ENCODE data around the gene BAIAP3.
A peak's percentile ranks its signal among the peaks of the same experiment; 100 is the strongest.

The BAIAP3 gene

DNA sequence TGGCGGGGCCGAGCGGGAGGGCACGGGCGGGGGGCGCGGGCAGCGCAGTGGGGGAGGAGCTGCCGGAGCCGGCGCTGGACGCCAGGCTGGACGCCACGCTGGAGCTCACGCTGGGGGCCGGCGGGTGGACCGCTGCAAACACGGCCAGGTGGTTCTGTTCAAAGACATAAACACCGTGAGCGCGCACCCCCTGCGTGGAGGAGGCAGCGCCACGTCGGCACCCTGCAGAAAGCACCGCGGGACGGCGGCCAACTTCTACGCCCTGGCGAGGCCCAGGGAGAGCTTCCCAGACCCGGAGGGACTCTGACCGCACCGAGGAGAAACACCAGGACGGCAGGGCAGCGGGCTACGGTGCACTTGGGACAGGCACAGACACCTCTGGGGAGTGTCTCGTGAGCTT is 51.8 kb downstream of the BAIAP3 start:
- no peak for DNase-seq
- Histone ChIP-seq H3K9me3 (ENCODE audit: control extremely low read depth in 1 of 5, control insufficient read depth in 4 of 5, insufficient read depth in 2 of 5, low read depth in 1 of 5, low read length in 4 of 5) (no peaks in the 10 kb centered on the region), H3K27ac (ENCODE audit: insufficient read depth in 1 of 2, low read depth in 1 of 2, low read length in 2 of 2, poor library complexity in 1 of 2, severe bottlenecking in 2 of 2) (no peak overlapping the region), H3K36me3 (ENCODE audit: control insufficient read depth in 4 of 4, insufficient read depth in 4 of 4, low read length in 3 of 4) (peaks cover 4 to 69% (median 30%) of the 10 kb centered on the region in 4 experiments), H3K4me1 (ENCODE audit: control extremely low read depth in 1 of 4, control insufficient read depth in 4 of 4, insufficient read depth in 4 of 4, low read length in 3 of 4) (peaks cover 0 to 2% (median under 1%) of the 10 kb centered on the region in 4 experiments), H3K4me3 (ENCODE audit: control insufficient read depth in 1 of 7, extremely low read depth in 1 of 7, insufficient read depth in 4 of 7, low read depth in 2 of 7, low read length in 6 of 7) (no peak overlapping the region), H3K27me3 (replicated peaks in 2 of 5; ENCODE audit: control insufficient read depth in 4 of 5, insufficient read depth in 5 of 5, low read length in 4 of 5) (no peaks in the 10 kb centered on the region)
- POLR2A ChIA-PET: no interaction called here
- CTCF ChIA-PET: no interaction called here
- 98% methylated on average over 38 of the region's 39 CpGs for WGBS (ENCODE audit: insufficient coverage)

DNA sequence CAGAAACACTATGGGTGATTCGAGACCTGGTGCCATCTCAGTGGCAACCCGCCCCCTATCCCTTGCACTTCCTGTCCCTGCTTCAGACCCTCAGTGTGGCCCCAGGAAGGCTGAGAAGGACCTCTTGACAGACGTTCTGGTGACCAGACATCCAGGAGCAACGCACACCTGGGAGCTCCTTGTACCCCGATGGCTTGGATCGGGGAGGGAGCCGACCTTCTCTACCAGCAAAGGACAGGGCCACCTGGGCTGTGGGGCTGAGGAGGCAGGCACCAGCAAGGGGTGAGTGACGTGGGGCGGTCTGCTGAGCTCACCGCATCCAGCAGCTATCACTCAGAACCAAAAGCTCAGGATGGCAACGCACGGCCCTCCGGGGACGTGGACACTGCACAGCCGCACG is 53.9 kb downstream of the BAIAP3 start:
- CTCF ChIA-PET: no interaction called here
- Histone ChIP-seq H3K27ac (ENCODE audit: insufficient read depth in 1 of 2, low read depth in 1 of 2, low read length in 2 of 2, poor library complexity in 1 of 2, severe bottlenecking in 2 of 2) (no peak overlapping the region), H3K4me1 (ENCODE audit: control extremely low read depth in 1 of 4, control insufficient read depth in 4 of 4, insufficient read depth in 4 of 4, low read length in 3 of 4) (no peaks in the 10 kb centered on the region), H3K36me3 (ENCODE audit: control insufficient read depth in 4 of 4, insufficient read depth in 4 of 4, low read length in 3 of 4) (peaks cover 4 to 70% (median 24%) of the 10 kb centered on the region in 4 experiments), H3K27me3 (replicated peaks in 2 of 5; ENCODE audit: control insufficient read depth in 4 of 5, insufficient read depth in 5 of 5, low read length in 4 of 5) (no peaks in the 10 kb centered on the region), H3K9me3 (ENCODE audit: control extremely low read depth in 1 of 5, control insufficient read depth in 4 of 5, insufficient read depth in 2 of 5, low read depth in 1 of 5, low read length in 4 of 5) (no peaks in the 10 kb centered on the region), H3K4me3 (ENCODE audit: control insufficient read depth in 1 of 7, extremely low read depth in 1 of 7, insufficient read depth in 4 of 7, low read depth in 2 of 7, low read length in 6 of 7) (no peak overlapping the region)
- 98% methylated on average over 16 of the region's 16 CpGs for WGBS (ENCODE audit: insufficient coverage)
- no peak for DNase-seq
- POLR2A ChIA-PET: no interaction called here

DNA sequence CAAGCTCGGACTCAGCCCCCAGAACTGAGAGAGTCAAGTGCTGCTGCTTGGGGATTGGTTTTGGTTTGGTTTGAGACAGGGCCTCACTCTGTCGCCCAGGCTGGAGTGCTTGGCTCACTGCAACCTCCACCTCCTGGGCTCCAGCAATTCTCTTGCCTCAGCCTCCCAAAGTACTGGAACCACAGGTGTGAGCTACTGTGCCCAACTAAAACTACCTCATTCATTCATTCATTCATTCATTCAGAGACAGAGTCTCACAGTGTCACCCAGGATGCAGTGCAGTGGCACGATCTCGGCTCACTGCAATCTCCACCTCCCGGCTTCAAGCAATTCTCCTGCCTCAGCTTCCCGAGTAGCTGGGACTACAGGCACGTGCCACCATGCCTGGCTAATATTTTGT is 56.3 kb downstream of the BAIAP3 start:
- H3K36me3 ChIP-seq (ENCODE audit: control insufficient read depth in 4 of 4, insufficient read depth in 4 of 4, low read length in 3 of 4): peaks cover 7 to 72% (median 34%) of the 10 kb centered on the region in 4 experiments

DNA sequence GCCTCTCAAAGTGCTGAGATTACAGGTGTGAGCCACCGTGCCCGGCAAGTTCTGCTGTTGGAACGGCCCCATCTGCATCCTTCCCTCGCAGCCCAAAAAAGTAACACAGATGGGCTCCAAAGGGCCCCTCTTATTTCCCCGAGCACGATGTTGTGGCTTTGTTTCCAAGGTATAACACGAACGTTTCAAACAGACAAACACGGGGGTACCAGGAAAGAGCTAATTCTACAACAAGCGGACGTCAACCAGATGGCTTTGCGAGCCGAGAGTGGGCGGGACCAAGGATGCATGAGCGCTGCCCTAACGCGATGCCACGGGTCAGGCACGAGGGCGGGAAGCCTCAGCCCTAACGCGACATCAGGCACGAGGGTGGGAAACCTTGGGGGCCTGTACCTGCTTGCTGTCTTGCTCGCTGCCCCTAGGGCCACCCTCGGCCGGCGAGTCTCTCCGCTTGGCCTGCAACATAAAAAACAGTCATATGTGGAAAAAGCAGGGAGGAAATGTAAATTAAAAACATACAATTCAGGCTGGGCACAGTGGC is 56.9 kb downstream of the BAIAP3 start:
- no peaks in the 10 kb centered on the region for H3K9me3 ChIP-seq (ENCODE audit: control extremely low read depth in 1 of 5, control insufficient read depth in 4 of 5, insufficient read depth in 2 of 5, low read depth in 1 of 5, low read length in 4 of 5)
- H3K27ac ChIP-seq (ENCODE audit: insufficient read depth in 1 of 2, low read depth in 1 of 2, low read length in 2 of 2, poor library complexity in 1 of 2, severe bottlenecking in 2 of 2): no peak overlapping the region
- ChIA-PET POLR2A (no interaction called here), CTCF (interaction anchor here (1.3 kb wide), 1 partner anchor 11 kb away, joined by 3 read pairs; no protein-coding TSS in a partner anchor)
- WGBS (ENCODE audit: insufficient coverage): 89% methylated on average over 24 of the region's 28 CpGs
- DNase-seq: peak in 1 of 3 donors; percentile 10
- H3K4me1 ChIP-seq (ENCODE audit: control extremely low read depth in 1 of 4, control insufficient read depth in 4 of 4, insufficient read depth in 4 of 4, low read length in 3 of 4): no peaks in the 10 kb centered on the region
- H3K36me3 ChIP-seq (ENCODE audit: control insufficient read depth in 4 of 4, insufficient read depth in 4 of 4, low read length in 3 of 4): peaks cover 7 to 70% (median 32%) of the 10 kb centered on the region in 4 experiments
- no peaks in the 10 kb centered on the region for H3K27me3 ChIP-seq (replicated peaks in 2 of 5; ENCODE audit: control insufficient read depth in 4 of 5, insufficient read depth in 5 of 5, low read length in 4 of 5)
- H3K4me3 ChIP-seq (ENCODE audit: control insufficient read depth in 1 of 7, extremely low read depth in 1 of 7, insufficient read depth in 4 of 7, low read depth in 2 of 7, low read length in 6 of 7): no peak overlapping the region

More for the DNA sequence above, 56.3 kb downstream of the BAIAP3 start:
- no peaks in the 10 kb centered on the region for H3K9me3 ChIP-seq (ENCODE audit: control extremely low read depth in 1 of 5, control insufficient read depth in 4 of 5, insufficient read depth in 2 of 5, low read depth in 1 of 5, low read length in 4 of 5)
- no peaks in the 10 kb centered on the region for H3K27me3 ChIP-seq (replicated peaks in 2 of 5; ENCODE audit: control insufficient read depth in 4 of 5, insufficient read depth in 5 of 5, low read length in 4 of 5)
- ChIA-PET CTCF (interaction anchor here (1.3 kb wide), 1 partner anchor 12 kb away, joined by 3 read pairs; no protein-coding TSS in a partner anchor), POLR2A (interaction anchor here (0.6 kb wide), 1 partner anchor 264 kb away, joined by 4 read pairs; no protein-coding TSS in a partner anchor)
- 93% methylated on average over 5 of the region's 7 CpGs for WGBS (ENCODE audit: insufficient coverage)
- H3K27ac ChIP-seq (ENCODE audit: insufficient read depth in 1 of 2, low read depth in 1 of 2, low read length in 2 of 2, poor library complexity in 1 of 2, severe bottlenecking in 2 of 2): no peak overlapping the region
- H3K4me3 ChIP-seq (ENCODE audit: control insufficient read depth in 1 of 7, extremely low read depth in 1 of 7, insufficient read depth in 4 of 7, low read depth in 2 of 7, low read length in 6 of 7): no peak overlapping the region
- DNase-seq: no peak
- H3K4me1 ChIP-seq (ENCODE audit: control extremely low read depth in 1 of 4, control insufficient read depth in 4 of 4, insufficient read depth in 4 of 4, low read length in 3 of 4): no peaks in the 10 kb centered on the region

DNA sequence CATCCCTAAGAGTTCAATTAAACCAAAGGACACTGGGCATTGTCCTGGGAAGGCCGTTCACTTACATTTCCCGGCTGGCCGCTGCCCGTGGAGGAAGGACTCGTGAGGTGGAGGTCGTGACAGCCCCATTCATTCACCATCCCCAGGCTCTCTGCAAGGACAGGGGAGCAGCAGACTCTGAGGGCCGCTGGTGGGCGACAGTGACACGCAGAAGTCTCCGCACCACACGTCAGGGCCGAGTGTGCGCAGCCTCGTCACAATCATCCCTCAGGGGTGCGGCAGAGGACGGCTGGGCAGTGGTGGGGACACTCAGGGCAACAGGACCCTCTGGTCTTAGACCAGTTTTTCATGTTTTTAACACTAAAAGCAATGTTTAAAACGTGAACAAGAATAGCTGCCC is 59.4 kb downstream of the BAIAP3 start:
- DNase-seq: no peak
- peaks cover 11 to 76% (median 35%) of the 10 kb centered on the region in 4 experiments for H3K36me3 ChIP-seq (ENCODE audit: control insufficient read depth in 4 of 4, insufficient read depth in 4 of 4, low read length in 3 of 4)
- no peaks in the 10 kb centered on the region for H3K4me1 ChIP-seq (ENCODE audit: control extremely low read depth in 1 of 4, control insufficient read depth in 4 of 4, insufficient read depth in 4 of 4, low read length in 3 of 4)
- WGBS (ENCODE audit: insufficient coverage): 99% methylated on average over 17 of the region's 17 CpGs
- POLR2A ChIA-PET: no interaction called here
- CTCF ChIA-PET: no interaction called here
- no peaks in the 10 kb centered on the region for H3K27me3 ChIP-seq (replicated peaks in 2 of 5; ENCODE audit: control insufficient read depth in 4 of 5, insufficient read depth in 5 of 5, low read length in 4 of 5)
- no peak overlapping the region for H3K27ac ChIP-seq (ENCODE audit: insufficient read depth in 1 of 2, low read depth in 1 of 2, low read length in 2 of 2, poor library complexity in 1 of 2, severe bottlenecking in 2 of 2)
- no peak overlapping the region for H3K4me3 ChIP-seq (ENCODE audit: control insufficient read depth in 1 of 7, extremely low read depth in 1 of 7, insufficient read depth in 4 of 7, low read depth in 2 of 7, low read length in 6 of 7)
- H3K9me3 ChIP-seq (ENCODE audit: control extremely low read depth in 1 of 5, control insufficient read depth in 4 of 5, insufficient read depth in 2 of 5, low read depth in 1 of 5, low read length in 4 of 5): no peaks in the 10 kb centered on the region

DNA sequence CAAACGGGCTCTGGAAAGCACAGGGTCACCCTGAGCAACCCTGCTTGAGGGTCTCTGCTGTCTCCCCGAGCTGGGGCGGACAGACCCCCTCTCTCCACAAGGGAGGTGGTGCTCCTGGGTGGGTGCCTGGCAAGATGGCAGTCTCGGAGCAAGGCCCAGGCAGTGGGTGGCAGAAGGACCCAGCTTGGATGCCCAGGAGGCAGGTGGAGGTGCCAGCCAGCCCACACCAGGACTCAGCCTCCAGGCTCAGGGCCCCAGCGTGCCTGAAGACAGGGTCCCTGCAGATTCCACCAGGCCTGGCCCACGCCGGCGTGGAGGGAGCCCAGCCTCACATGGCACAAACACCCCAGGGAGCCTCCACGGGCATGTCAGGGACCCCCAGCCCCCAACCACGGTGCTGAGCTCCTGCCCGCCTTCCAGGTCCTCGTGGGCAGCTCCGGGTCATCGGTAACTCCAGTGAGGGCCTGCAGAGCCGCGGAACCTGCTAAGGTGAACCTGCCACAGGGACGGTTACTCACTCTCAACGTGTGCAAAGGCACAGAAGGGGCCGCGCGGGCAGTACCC is 60.2 kb downstream of the BAIAP3 start:
- H3K27ac ChIP-seq (ENCODE audit: insufficient read depth in 1 of 2, low read depth in 1 of 2, low read length in 2 of 2, poor library complexity in 1 of 2, severe bottlenecking in 2 of 2): no peak overlapping the region
- 96% methylated on average over 21 of the region's 21 CpGs for WGBS (ENCODE audit: insufficient coverage)
- CTCF ChIA-PET: interaction anchor here (1.7 kb wide), 1 partner anchor 30 kb away, joined by 5 read pairs; no protein-coding TSS in a partner anchor
- H3K4me1 ChIP-seq (ENCODE audit: control extremely low read depth in 1 of 4, control insufficient read depth in 4 of 4, insufficient read depth in 4 of 4, low read length in 3 of 4): no peaks in the 10 kb centered on the region
- peaks cover 7 to 76% (median 39%) of the 10 kb centered on the region in 4 experiments for H3K36me3 ChIP-seq (ENCODE audit: control insufficient read depth in 4 of 4, insufficient read depth in 4 of 4, low read length in 3 of 4)
- H3K27me3 ChIP-seq (replicated peaks in 2 of 5; ENCODE audit: control insufficient read depth in 4 of 5, insufficient read depth in 5 of 5, low read length in 4 of 5): no peaks in the 10 kb centered on the region
- no peaks in the 10 kb centered on the region for H3K9me3 ChIP-seq (ENCODE audit: control extremely low read depth in 1 of 5, control insufficient read depth in 4 of 5, insufficient read depth in 2 of 5, low read depth in 1 of 5, low read length in 4 of 5)
- POLR2A ChIA-PET: no interaction called here
- DNase-seq: no peak
- no peak overlapping the region for H3K4me3 ChIP-seq (ENCODE audit: control insufficient read depth in 1 of 7, extremely low read depth in 1 of 7, insufficient read depth in 4 of 7, low read depth in 2 of 7, low read length in 6 of 7)

DNA sequence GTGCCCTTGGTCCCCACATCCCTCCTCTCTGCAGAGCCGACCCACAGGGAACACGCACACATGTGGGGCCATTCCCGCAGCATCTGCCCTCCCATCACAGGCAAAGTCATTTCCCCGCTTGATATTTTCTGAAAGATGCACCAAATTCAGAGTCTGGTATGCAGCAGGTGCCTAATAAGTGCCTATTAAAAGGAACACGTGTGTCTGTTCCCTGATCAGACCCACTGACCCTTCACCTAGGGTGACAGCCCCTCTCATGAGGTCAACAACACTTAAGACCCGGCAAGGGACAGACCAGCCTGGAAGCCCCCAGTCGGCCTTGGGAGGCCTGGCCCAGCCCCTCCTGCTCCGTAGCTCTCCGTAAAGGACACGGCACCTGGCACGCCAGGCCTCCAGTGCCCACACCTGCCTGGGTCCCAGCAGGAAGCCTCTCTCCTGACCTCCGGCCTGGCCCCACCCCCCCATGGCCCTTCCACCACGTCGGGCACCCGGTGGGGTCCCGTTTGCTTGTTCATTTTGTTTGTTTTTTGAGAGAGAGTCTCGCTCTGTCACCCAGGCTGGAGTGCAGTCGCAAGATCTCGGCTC is 61.0 kb downstream of the BAIAP3 start:
- no peaks in the 10 kb centered on the region for H3K27me3 ChIP-seq (replicated peaks in 2 of 5; ENCODE audit: control insufficient read depth in 4 of 5, insufficient read depth in 5 of 5, low read length in 4 of 5)
- H3K4me1 ChIP-seq (ENCODE audit: control extremely low read depth in 1 of 4, control insufficient read depth in 4 of 4, insufficient read depth in 4 of 4, low read length in 3 of 4): no peaks in the 10 kb centered on the region
- DNase-seq: no peak
- 97% methylated on average over 19 of the region's 19 CpGs for WGBS (ENCODE audit: insufficient coverage)
- no peaks in the 10 kb centered on the region for H3K9me3 ChIP-seq (ENCODE audit: control extremely low read depth in 1 of 5, control insufficient read depth in 4 of 5, insufficient read depth in 2 of 5, low read depth in 1 of 5, low read length in 4 of 5)
- H3K4me3 ChIP-seq (ENCODE audit: control insufficient read depth in 1 of 7, extremely low read depth in 1 of 7, insufficient read depth in 4 of 7, low read depth in 2 of 7, low read length in 6 of 7): no peak overlapping the region
- CTCF ChIA-PET: interaction anchor here (1.7 kb wide), 1 partner anchor 31 kb away, joined by 5 read pairs; no protein-coding TSS in a partner anchor
- no peak overlapping the region for H3K27ac ChIP-seq (ENCODE audit: insufficient read depth in 1 of 2, low read depth in 1 of 2, low read length in 2 of 2, poor library complexity in 1 of 2, severe bottlenecking in 2 of 2)
- POLR2A ChIA-PET: no interaction called here
- H3K36me3 ChIP-seq (ENCODE audit: control insufficient read depth in 4 of 4, insufficient read depth in 4 of 4, low read length in 3 of 4): peaks cover 7 to 78% (median 38%) of the 10 kb centered on the region in 4 experiments

All from common myeloid progenitor, CD34-positive (primary cell).